Measurements from ENCODE around the gene AVPR2.
A peak's percentile ranks its signal among the peaks of the same experiment; 100 is the strongest.

AVPR2 gene

GRCh38 chrX:153875391-153876111, 28.9 kb upstream of the AVPR2 start (continued):
- TF ChIP-seq ZNF621 (tag by site-specific recombination; IDR thresholded peaks at IDR 0.05) (no peak), GLIS1 (tag by site-specific recombination; IDR thresholded peaks at IDR 0.05) (peak; percentile 35; the same call in 1 of the 2 replicates), ZNF571 (tag by site-specific recombination; IDR thresholded peaks at IDR 0.05) (no peak), ZNF785 (tag by site-specific recombination; IDR thresholded peaks at IDR 0.05) (no peak), ZNF221 (tag by site-specific recombination; IDR thresholded peaks at IDR 0.05; ENCODE audit: borderline replicate concordance) (no peak), ZNF335 (tag by site-specific recombination; conservative IDR thresholded peaks at IDR 0.05) (no peak), KLF10 (tag by site-specific recombination; IDR thresholded peaks at IDR 0.05) (peak; percentile 98), ZNF214 (tag by site-specific recombination; IDR thresholded peaks at IDR 0.05; ENCODE audit: borderline replicate concordance) (no peak), GLIS2 (tag by site-specific recombination; IDR thresholded peaks at IDR 0.05) (0 out of 2 replicates have a peak, but pooled peaks have one; percentile 21), ZNF311 (tag by site-specific recombination; IDR thresholded peaks at IDR 0.05; ENCODE audit: borderline replicate concordance) (no peak), ZFP37 (tag by site-specific recombination; IDR thresholded peaks at IDR 0.05) (peak; percentile 64), BCL11B (tag by site-specific recombination; IDR thresholded peaks at IDR 0.05; ENCODE audit: low read depth) (no peak), ZNF175 (tag by site-specific recombination; IDR thresholded peaks at IDR 0.05) (no peak), ZNF670 (tag by site-specific recombination; IDR thresholded peaks at IDR 0.05; ENCODE audit: low read depth) (no peak), ZNF580 (tag by site-specific recombination; IDR thresholded peaks at IDR 0.05) (no peak), ZNF664 (tag by site-specific recombination; IDR thresholded peaks at IDR 0.05) (no peak), GLI2 (tag by site-specific recombination; IDR thresholded peaks at IDR 0.05; ENCODE audit: borderline replicate concordance, low read depth) (no peak), ZNF324 (tag by site-specific recombination; IDR thresholded peaks at IDR 0.05) (peak; percentile 64; the same call in 1 of the 2 replicates), ZNF211 (tag by site-specific recombination; IDR thresholded peaks at IDR 0.05; ENCODE audit: low read depth) (no peak), EGR2 (tag by site-specific recombination; IDR thresholded peaks at IDR 0.05; ENCODE audit: low read depth) (no peak), SP2 (tag by site-specific recombination; IDR thresholded peaks at IDR 0.05) (peak; percentile 15; the same call in 1 of the 2 replicates), ZNF658 (tag by site-specific recombination; IDR thresholded peaks at IDR 0.05) (no peak), PRDM4 (tag by site-specific recombination; IDR thresholded peaks at IDR 0.05) (no peak), ZBTB20 (tag by site-specific recombination; IDR thresholded peaks at IDR 0.05) (peak; percentile 50), ZNF37A (tag by site-specific recombination; IDR thresholded peaks at IDR 0.05) (no peak), ZNF548 (tag by site-specific recombination; IDR thresholded peaks at IDR 0.05) (no peak), ZSCAN4 (tag by site-specific recombination; IDR thresholded peaks at IDR 0.05) (no peak), ZNF792 (tag by site-specific recombination; IDR thresholded peaks at IDR 0.05) (no peak), ZNF549 (tag by site-specific recombination; IDR thresholded peaks at IDR 0.05) (no peak), SCRT1 (tag by site-specific recombination; IDR thresholded peaks at IDR 0.05; ENCODE audit: borderline replicate concordance) (no peak), IKZF3 (tag by site-specific recombination; IDR thresholded peaks at IDR 0.05) (no peak), CTCF (tag by site-specific recombination; IDR thresholded peaks at IDR 0.05) (no peak), ZNF423 (tag by site-specific recombination; IDR thresholded peaks at IDR 0.05) (no peak), ZBTB44 (tag by site-specific recombination; IDR thresholded peaks at IDR 0.05) (no peak), ZNF184 (tag by site-specific recombination; IDR thresholded peaks at IDR 0.05) (no peak)
